ENCODE data around the gene NKX2-2. TPM values are rescaled to one million over a fixed set of nuclear protein-coding genes. Genes with fewer than 3 reads are reported as not detected.

The NKX2-2 gene
- total RNA-seq, result not detected in 2 replicates

GRCh38 chr20:21513881-21514540, at the start of gene NKX2-2:
Gene NKX2-2, minus strand, starts transcription at chr20:21514064. Its CDS starts 395 bp downstream, at chr20:21513669.
- intact Hi-C loops (cut with micrococcal nuclease), result loop anchor here (2.0 kb wide), 2 partner anchors 189 to 409 kb away; no protein-coding TSS in a partner anchor

- intact Hi-C loops (cut with micrococcal nuclease), result no loop called here
These were observed 48.8 kb upstream of the NKX2-2 start for GRCh38 chr20:21562656-21563055.

GRCh38 chr20:21559305-21559704, 45.4 kb upstream of the NKX2-2 start:
- intact Hi-C loops (cut with micrococcal nuclease), result no loop called here

GRCh38 chr20:21557241-21558020, 43.6 kb upstream of the NKX2-2 start:
- intact Hi-C loops (cut with micrococcal nuclease), result loop anchor here (1.0 kb wide), 1 partner anchor 9 kb away; no protein-coding TSS in a partner anchor

- intact Hi-C loops (cut with micrococcal nuclease), result no loop called here
These were observed 42.5 kb upstream of the NKX2-2 start for GRCh38 chr20:21556398-21556797.

GRCh38 chr20:21555470-21556120, 41.7 kb upstream of the NKX2-2 start:
- intact Hi-C loops (cut with micrococcal nuclease), result no loop called here

- intact Hi-C loops (cut with micrococcal nuclease), result no loop called here
These were observed 41.1 kb upstream of the NKX2-2 start for GRCh38 chr20:21554985-21555384.

GRCh38 chr20:21554376-21554890, 40.6 kb upstream of the NKX2-2 start:
- intact Hi-C loops (cut with micrococcal nuclease), result no loop called here

GRCh38 chr20:21550587-21550986, 36.7 kb upstream of the NKX2-2 start:
- intact Hi-C loops (cut with micrococcal nuclease), result no loop called here

GRCh38 chr20:21548390-21549035, 34.6 kb upstream of the NKX2-2 start:
- intact Hi-C loops (cut with micrococcal nuclease), result loop anchor here (1.0 kb wide), 2 partner anchors 9 to 245 kb away; partner anchors contain the start of gene XRN2

- intact Hi-C loops (cut with micrococcal nuclease), result no loop called here
These were observed 32.5 kb upstream of the NKX2-2 start for GRCh38 chr20:21546355-21546754.

GRCh38 chr20:21539512-21539911, 25.6 kb upstream of the NKX2-2 start:
- intact Hi-C loops (cut with micrococcal nuclease), result no loop called here

- intact Hi-C loops (cut with micrococcal nuclease), result no loop called here
These were observed 21.0 kb upstream of the NKX2-2 start for GRCh38 chr20:21534886-21535285.

- intact Hi-C loops (cut with micrococcal nuclease), result no loop called here
These were observed 20.6 kb upstream of the NKX2-2 start for GRCh38 chr20:21534453-21534852.

GRCh38 chr20:21529863-21530262, 16.0 kb upstream of the NKX2-2 start:
- intact Hi-C loops (cut with micrococcal nuclease), result loop anchor here (1.0 kb wide), 1 partner anchor 42 kb away; no protein-coding TSS in a partner anchor

GRCh38 chr20:21528870-21529269, 15.0 kb upstream of the NKX2-2 start:
- intact Hi-C loops (cut with micrococcal nuclease), result no loop called here

GRCh38 chr20:21527908-21528307, 14.0 kb upstream of the NKX2-2 start:
- intact Hi-C loops (cut with micrococcal nuclease), result no loop called here

GRCh38 chr20:21526776-21527175, 12.9 kb upstream of the NKX2-2 start:
- intact Hi-C loops (cut with micrococcal nuclease), result no loop called here

- intact Hi-C loops (cut with micrococcal nuclease), result loop anchor here (2.0 to 5.0 kb wide), 2 partner anchors 13 to 1058 kb away; partner anchors contain the start of gene FOXA2
These were observed 10.0 kb upstream of the NKX2-2 start for GRCh38 chr20:21523895-21524294.

GRCh38 chr20:21523281-21523868, 9.5 kb upstream of the NKX2-2 start:
- intact Hi-C loops (cut with micrococcal nuclease), result loop anchor here (5.0 kb wide), 1 partner anchor 1059 kb away; the partner anchor contains the start of gene FOXA2

Measured in T-helper 2 cell treated with Interferon-gamma antibody and Interleukin-4, amounts not matched to agents 100 ng/mL and 5 ng/mL, for 36 hours (primary cell).